Activated gamma-delta T cell treated with Interleukin-2 at 50 U/mL for 16 hours (primary cell): Measurements from ENCODE around the gene CBS.
"Not testable (repeated sequence)": the region's sequence is repeated elsewhere in the genome, so short reads cannot be mapped to it uniquely, and the experiment has no call there.

Source experiments
- DNase-seq: peaks from one replicate; pipeline ENCODE4 v3.0.0-alpha.2; 2020

CBS gene

GRCh38 chr21:43023175-43023574 lies 52.5 kb downstream of the CBS start:
- no peak for DNase-seq

GRCh38 chr21:43021756-43022600 lies 53.7 kb downstream of the CBS start:
- no peak for DNase-seq

- DNase-seq: no peak
Measured at GRCh38 chr21:43021191-43021590, 54.4 kb downstream of the CBS start.

GRCh38 chr21:43020771-43021170 lies 54.9 kb downstream of the CBS start:
- DNase-seq: no peak

- no peak for DNase-seq
Measured at GRCh38 chr21:43020177-43020576, 55.5 kb downstream of the CBS start.

- DNase-seq: no peak
Measured at GRCh38 chr21:43018519-43018918, 57.1 kb downstream of the CBS start.

DNA sequence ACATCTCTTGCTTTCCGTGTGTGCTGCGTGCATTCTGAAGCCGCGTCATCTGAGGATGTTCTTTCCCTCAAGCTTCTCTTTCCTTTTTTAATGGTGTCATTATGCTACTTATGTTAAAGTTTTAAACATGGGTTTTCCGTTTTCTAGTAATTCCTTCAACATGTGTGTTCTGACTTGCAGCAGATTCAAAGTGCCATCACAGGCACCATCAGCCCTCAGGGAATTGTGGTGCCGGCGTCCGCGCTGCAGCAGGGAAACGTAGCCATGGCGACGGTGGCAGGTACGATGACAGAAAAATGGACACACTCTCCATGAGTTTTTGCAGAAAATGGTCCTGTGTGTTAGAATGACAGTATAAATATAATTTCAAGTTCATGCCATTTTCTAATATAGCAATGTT lies 58.9 kb downstream of the CBS start:
- no peak for DNase-seq

DNA sequence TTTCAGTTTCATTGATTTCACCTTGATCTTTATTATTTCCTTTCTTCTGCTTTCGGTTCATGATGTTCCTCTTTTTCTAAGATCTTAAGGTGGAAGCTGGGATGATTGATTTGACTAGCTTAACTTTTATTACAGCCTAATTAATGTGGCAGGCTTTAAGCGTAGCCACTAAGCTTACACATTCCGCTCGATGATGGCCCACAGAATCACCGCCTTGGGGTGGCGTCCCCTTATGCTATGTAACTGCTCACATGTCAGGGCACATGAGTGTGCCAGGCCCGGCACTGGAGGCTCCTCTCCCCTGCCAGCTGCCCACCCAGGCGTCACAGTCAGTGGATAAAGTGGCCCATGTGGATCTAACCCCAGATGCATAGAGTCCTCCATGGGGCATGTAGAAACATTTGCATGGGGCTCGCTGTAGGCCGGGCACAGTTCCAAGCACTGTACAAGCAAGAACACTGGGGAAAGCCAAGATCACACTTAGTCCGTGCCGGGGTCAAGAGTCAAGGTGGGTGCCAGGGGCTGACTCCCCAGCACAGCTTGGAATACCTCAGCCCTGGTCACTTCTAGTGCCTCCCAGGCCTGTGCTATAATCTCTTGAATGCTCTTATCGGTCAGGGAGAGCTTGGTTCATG lies 59.6 kb downstream of the CBS start:
- no peak for DNase-seq

- DNase-seq: no peak
Measured at GRCh38 chr21:43012596-43012995, 63.0 kb downstream of the CBS start.

DNA sequence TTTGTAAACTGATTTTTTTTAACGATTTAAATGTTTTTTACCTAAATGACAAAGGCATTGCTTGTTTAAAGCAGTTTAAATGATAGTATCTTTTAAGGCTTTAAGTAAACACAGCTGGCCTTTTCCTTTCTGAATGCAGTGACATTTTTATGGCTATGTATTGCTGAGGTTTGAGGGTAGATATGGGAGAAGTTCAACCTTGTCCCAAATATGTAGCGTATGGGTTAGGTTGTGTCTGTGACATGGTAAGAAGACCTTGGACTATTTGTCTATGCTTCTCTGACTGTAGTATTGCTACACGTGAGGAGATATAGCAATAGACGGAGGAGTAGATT lies 68.8 kb downstream of the CBS start:
- no peak for DNase-seq

DNA sequence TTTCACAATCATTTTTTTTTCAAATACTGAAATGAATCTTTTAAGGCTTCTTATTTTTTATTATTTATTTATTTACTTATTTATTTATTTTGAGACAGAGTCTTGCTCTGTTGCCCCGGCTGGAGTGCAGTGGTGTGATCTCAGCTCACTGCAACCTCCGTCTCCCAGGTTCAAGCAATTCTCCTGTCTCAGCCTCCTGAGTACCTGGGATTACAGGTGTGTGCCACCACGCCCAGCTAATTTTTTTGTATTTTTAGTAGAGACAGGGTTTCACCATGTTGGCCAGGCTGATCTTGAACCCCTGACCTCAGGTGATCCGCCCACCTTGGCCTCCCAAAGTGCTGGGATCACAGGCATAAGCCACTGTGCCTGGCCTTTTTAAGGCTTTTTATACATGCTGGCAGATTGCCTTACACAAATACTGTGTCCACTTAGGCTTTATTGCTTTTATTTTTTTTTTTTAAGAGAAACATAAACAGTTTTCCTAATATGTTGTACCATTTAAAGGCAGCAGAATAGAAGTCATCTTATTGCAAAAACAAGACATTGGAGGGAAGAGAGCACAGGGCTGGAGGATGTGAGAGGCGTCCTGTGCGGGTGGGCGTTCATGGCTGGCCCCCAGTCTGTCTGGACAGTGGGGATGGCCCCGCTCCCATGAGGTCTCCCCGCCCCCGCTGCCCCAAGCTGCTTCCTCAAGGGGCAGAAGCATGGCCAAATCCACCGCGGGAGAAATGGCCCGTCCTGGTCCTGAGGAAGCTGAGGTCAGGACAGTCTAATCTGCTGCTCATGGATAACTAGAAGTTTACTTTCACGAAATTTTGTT lies 69.4 kb downstream of the CBS start:
- not testable (repeated sequence) for DNase-seq

GRCh38 chr21:43005635-43006034 lies 70.0 kb downstream of the CBS start:
- DNase-seq: no peak

DNA sequence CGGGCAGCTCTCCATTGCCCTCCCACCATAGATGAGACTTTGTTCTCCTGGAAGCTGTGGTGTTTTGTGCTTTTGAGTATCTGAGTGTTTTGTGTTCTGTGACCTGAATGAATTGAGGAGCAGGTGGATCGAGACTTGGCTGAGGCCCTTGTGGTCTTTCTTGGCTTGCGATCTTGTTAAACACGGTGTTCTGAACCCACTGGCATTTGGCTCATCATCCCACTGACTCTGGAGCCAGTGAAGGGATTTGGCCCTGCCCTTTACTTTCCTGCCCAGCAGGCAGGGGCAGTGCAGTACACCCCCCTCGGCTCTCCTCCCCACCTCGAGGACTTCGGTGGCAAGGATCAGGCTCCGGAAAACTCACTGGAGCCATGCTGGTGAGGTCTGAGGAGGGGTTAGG lies 70.7 kb downstream of the CBS start:
- DNase-seq: no peak
